NCI-H2196 treated with DMSO at 0.1 percent for 48 hours (cell line): ENCODE results near the gene KHK.

ENCODE experiments used
- DNase-seq: peaks from one replicate; lab custom pipeline; 2025; ENCODE audit not compliant: unreplicated experiment; lab: John Stamatoyannopoulos, UW

KHK gene

DNA sequence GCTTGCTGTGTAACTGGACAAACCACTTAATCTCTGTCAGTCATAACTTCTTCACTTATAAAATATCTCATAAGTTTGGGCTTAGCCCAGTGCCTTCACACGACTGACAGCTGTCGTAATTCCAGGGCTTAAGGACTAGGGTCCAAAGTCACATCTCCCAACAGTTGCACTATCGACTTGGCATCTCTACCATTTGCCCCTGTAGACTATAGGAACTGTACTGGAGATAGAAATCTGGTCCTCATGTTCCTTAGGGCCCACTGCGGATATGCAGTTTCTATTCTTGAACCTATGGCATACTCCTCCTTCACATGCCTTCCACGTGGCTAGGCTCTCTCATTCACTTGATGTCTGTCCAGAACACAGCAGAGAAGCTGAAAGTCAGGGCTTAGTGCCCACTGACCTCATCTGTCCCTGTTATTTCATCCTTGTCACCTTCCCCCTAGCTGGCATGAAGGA, 39.7 kb downstream of the KHK start:
- DNase-seq: no peak

DNA sequence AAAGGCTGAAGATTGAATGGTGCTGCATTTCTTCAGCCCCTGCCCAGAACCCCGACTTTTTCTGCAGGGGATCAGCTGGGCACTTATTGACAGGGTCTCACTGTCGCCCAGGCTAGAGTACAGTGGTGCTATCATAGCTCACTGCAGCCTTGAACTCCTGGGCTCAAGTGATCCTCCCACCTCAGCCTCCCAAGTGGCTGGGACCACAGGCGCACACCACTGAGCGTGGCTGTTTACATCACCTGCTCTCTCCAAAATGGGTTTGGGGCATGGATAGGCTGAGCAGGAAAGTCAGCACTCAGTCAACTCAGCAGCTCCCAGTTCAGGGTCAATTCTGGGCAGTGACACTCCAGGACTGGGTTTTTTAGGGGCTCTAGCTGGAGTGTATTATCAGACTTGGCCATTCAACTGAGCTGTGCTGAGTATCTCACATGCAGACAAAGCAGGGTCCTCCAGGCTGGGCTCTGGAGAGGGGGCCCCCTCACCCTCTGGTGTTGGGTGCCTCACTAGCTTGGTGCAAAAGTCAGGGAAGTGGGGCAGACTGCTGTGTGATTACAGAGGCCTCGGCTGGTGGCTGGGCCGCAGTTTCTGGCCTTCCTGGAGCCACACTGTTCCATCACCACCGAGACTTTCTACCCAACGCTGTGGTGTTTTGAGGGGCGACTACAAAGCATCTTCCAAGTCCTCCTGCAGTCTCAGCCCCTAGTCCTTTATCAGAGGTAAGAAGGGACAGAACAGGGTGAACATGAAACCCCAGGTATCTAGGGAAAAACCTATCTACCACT, 41.5 kb downstream of the KHK start:
- DNase-seq: no peak

DNA sequence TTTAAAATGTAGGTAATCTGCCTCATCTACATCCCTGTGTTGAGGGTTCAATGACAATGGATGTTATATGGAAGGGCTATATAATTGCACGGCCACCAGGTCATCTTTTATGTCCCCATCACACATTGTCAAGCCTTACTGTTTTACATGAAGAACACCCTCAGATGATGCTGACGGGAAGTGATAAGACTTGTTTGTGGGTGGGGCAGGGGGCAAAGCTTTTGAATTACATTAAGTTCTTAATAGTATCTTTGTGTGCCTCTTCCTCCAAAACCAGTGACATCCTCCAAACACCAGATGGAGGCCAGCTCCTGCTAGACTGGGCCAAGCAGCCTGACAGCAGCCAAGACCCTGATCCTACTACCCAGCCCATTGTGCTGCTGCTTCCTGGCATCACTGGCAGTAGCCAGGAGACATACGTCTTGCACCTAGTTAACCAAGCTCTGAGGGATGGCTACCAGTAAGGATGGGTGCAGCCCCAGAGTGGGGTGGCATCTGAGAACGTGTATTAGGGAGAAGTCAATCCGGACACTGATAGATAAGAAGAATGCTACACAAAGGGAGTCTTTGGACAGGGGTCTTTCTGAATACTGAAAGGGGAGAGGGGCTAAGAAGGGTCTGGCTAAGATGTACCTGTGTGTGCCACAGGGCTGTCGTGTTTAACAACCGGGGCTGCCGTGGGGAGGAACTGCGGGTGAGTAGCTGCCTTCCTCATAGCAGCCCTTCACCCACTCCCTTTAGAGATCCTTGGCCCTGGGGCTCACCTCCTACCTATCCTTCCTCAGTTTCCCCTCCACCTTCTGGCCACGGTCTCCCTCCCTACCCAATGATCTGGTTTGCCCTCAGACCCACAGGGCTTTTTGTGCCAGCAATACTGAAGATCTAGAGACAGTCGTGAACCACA, 42.3 kb downstream of the KHK start:
- DNase-seq: no peak

DNA sequence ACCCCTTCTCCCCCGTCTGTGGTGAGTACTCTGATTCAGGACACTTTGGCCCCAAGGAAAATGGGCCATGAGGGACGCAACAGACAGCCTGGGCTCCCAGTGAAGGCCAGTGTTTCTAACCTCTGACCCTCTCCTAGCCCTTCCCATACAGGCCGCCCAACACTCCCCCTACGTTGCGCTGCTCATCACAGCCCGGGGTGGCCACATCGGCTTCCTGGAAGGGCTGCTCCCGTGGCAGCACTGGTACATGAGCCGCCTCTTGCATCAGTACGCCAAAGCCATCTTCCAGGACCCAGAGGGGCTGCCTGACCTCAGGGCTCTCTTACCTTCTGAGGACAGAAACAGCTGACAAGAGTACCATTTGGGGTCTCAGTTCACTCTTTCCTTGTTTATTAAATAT, 43.8 kb downstream of the KHK start:
- DNase-seq: no peak

DNA sequence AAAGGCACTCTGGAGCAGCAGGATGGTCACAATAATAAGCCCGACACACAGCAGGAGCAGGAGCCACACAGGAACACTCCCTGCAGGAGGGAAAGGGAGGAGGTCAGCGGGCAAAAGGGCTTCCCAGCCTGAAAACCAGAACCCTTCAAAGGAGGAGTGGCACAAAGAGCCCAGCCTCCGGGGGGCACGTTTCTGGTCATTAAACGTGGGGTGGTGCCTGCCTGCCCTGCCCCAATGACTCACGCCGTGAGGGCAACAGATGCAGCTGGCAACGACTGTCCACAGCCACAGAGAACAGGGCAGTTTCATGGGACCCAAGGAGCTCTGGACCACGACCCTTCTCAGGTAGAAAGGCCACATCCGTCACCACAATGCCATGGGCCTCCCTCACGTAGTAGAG, 44.9 kb downstream of the KHK start:
- DNase-seq: no peak

DNA sequence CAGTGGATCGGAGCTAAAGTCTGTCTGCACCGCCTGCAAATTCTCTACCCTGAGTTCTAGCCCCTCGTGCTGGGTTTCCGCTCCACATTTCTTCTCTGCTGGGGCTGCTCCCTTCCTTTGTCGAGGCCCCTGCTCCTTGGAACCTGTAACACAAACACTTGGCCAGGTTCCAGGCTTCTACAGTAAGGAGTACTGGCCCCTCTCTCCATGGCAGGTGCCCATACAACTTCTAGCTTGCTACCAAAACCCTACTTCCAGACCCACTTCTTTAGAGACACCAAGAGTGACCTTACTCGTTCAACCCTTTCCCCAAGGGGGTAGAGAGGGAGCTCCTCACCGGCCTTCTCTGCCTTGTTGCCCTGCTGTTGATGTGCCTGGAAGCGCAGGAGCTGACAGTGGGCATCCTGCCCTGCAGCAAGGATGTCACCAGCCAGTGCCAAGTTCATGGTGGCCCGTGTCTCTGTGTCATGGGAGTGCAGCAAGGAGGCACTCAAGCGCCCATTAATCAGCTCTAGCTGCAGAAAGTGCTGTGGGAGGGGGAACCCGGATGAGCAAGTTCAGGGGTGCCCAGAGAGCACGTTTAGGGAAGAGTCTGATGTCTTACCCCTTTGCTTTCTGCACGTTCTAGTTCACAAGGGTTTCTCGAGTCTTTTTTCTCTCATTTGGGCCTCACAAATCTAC, 46.8 kb downstream of the KHK start:
- no peak for DNase-seq

DNA sequence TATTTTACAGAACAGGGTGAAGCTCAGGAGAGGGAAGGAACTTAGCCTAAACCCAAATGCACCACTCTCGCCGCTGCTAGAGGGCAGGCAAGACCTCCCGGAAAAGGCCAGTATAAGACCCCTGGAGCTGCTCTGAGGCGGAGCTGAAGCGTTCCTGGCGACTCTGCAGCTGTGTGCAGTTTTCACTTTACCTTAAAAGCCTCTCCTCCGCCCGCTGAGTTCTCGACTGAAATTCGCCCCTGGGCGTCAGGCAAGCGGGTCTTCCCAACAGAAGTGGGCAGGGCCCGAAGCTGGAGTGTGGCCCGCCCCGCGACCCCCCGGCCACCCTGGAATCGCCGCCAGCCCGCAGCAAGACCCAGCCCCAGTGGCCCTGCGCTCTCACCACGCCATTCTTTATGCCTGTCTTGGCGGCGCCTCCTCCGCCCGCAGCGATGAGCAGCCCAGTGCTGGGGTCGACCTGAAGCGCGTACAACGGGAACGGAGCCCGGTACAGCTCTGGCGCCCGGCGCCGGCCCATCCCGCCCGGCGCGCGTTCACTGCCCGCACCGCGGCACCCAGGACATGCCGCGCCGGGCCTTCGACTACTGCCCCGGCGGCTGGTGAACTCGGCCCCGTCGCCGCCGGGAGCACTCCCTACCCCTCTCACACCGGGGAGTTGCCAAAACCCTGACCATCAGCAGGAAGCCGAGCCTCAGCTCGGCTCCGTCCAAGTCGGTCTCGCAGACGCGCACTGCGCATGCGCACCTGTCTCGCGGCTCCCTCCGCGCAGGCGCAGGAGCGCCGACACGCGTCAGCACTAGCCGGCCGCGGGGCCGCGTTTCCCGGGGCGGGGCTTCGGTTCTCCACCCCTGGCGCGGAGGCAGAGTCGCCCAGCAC, 47.6 kb downstream of the KHK start, which contains the start of gene PREB:
TSS of gene PREB (minus strand) at position 732 of the 876 bp plus-strand sequence. CDS start at position 517, 215 bp downstream.
- peak; percentile 86 for DNase-seq

DNA sequence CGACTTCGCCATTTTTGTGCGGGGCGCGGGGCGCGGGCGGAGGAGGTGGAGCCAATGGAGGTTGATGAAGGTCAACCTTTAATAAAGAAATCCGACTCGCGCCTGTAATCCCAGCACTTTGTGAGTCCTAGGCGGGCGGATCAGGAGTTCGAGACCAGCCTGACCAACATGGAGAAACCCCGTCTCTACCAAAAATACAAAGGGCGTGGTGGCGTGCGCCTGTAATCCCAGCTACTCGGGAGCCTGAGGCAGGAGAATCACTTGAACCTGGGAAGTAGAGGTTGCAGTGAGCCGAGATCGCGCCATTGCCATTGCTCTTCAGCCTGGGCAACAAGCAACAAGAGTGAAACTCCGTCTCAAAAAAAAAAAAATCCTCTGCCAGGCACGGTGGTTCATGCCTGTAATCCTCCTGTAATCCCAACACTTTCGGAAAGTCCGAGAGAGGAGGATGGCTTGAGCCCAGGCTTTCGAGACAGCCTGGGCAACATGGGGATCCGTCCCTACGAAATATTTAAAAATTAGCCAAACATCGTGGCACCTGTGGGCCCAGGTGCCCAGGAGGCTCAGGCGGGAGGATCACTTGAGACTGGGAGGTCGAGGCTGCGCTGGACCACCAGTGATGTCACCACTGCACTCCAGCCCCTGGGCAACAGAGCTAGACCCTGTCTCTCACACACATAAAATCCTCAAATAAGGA, 48.4 kb downstream of the KHK start:
- no peak for DNase-seq

DNA sequence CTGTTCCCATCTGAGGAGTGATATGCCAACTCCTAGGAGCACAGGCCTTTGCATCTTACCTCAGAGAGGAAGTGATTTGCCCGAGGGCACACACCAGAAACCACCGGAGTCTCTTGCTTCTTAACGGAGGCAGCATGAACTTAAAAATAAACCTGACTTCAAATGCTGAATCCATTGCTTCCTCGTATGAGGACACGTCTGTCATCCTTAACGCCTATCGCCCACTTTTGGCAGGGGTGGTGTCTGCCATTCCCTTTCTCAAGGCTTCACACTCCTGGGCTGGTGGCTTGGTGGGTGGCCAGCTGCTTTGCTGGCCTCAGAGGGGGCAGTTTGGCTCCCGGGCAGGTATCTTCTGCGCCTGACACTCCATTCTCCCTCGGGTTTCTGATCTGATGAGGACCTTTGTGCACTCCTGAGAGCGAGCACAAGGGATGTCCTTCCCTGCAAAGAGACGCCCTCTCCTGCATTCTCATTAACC, 48.9 kb downstream of the KHK start:
- no peak for DNase-seq

DNA sequence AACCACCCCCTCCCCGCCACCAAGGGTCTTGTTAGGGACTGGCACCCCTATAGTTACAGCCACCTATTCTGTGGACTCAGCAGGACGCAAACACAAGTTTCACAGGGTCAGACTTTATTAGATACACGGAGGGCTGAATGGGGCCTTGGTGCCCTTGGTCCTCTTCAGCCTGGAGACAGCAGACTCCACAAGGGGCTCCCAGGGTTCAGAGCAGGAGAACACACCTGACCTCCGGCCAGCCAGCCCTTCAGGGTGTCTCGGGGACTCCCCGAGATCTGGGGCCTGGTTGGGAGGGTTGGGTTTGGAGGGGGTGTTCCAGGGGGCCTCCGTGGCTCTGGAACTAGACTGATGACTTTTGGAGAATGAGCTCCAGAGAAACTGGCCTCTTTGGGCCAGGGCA, 50.2 kb downstream of the KHK start:
- no peak for DNase-seq

DNA sequence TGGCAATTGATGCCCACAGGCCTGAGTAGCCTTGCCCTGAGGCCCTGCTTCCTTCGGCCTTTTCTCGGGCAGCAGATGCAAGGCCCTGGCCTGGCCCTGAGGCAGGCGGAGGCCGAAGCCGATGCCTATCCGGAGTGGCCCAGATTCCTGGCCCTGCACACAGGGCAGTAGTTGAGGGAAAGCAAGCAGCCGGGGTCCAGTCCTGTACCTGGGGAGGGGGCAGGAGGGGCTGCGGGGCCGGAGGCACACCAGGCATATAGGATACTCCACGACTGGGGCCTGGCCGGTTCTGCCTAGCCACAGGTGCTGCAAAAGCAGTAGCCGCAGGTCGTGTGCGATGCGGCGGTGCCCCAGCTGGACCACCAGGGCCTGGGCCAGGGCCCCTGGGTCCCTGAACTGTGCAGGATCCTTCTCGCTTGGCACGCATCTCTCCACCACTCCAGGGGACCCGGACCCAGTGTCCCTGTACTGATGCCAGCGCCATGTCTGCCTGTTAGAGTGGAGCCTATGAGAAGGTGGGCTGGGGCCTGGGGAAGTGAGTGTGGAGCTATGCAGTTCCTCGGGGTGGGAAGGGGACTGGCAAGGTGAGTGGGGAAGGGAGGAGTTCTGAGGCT, 50.9 kb downstream of the KHK start:
- DNase-seq: no peak

DNA sequence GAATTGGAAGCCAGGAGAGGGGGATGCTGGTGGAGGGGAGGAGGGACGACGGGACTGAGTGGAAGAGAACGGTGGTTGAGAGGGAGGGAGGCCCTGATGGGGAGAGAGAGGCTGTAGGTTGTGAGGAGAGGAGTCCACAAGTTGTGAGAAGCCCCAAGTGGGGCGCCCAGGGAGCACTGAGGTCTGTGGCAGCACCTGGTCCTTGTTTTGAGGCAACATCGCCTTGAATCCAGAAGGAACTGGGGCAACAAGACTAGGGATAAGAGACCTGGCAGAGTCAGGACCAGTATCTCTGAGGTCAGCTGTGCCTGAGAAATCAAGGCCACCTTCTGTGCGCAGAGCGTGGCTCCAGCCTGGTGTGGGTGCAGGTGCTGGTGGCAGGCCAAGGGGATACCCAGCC, 51.5 kb downstream of the KHK start:
- DNase-seq: no peak

DNA sequence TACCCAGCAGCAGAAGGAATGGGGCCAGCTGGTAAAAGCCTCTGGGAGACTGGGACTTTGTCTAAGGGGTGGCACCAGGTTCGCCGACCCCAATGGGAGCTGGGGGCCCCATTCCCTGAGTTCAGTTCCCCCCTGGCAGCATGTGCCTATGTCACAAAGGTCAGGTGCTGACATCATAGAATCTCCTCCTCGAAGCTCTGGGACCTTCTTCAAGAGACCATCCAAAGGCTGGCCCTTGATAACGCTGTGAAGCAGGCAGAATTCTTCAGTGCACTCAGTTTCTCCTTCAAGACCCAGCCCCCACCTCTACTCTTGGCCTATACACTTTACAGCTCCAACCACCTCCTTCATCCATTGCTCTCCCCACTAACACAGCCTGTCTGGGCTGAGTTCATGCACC, 52.7 kb downstream of the KHK start, which contains the start of gene PRR30:
TSS of gene PRR30 (minus strand) at position 101 of the 400 bp plus-strand sequence. CDS start 1,081 bp downstream, outside the sequence.
- no peak for DNase-seq

DNA sequence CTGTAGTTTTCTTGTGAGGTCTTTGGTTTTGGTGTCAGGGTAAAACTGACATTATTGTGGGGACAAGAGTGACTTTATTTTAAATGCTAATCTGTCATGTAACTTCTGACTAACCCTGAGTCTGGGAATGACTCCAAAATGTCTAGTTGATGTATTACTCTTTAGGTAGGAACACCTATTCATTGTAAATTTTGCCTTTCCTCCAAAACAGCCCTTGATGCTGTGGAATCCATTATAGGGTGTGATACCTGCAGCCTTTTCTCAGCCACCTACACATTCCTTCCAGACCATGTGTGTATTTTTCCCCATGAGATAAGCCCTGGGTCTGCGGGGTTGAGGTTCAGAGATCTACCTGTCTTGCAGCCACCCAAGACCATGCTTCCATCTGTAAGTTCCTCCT, 56.7 kb downstream of the KHK start:
- DNase-seq: no peak

DNA sequence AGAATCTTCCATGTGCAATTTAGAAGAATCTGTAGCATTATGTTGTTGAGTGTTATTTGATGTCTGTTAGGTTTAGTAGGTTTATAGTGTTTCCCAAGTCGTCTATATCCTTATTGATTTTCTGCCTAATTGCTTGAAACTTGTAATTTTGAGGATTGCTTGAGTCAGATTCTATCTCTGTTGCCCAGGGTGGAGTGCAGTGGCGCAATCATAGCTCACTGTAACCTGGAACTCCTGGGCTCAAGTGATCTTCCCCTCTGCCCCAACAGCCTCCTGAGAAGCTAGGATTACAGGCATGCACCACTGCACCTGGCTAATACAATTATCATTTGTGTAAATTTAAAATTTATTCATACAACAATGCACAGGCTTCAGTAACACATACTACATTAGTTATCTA, 59.1 kb downstream of the KHK start:
- DNase-seq: no peak

DNA sequence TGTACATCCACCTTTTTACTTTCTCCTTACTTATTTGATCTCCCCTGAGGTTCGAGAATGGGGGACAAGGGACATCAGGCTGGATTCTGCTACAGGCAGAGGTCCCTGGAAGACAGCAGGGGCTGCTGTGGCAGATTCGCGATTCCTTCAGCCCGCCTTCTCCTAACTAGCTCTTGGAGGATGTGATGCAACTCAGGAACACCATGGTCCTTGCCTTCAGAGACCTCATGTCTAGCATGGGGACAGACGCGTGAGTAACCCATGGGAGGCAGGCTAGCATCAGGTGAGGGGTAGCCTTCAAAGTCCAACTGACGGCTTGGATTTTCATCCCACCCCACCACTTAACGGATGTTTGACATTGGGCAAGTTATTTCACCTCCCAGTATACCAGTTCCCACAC, 61.4 kb downstream of the KHK start:
- DNase-seq: no peak

DNA sequence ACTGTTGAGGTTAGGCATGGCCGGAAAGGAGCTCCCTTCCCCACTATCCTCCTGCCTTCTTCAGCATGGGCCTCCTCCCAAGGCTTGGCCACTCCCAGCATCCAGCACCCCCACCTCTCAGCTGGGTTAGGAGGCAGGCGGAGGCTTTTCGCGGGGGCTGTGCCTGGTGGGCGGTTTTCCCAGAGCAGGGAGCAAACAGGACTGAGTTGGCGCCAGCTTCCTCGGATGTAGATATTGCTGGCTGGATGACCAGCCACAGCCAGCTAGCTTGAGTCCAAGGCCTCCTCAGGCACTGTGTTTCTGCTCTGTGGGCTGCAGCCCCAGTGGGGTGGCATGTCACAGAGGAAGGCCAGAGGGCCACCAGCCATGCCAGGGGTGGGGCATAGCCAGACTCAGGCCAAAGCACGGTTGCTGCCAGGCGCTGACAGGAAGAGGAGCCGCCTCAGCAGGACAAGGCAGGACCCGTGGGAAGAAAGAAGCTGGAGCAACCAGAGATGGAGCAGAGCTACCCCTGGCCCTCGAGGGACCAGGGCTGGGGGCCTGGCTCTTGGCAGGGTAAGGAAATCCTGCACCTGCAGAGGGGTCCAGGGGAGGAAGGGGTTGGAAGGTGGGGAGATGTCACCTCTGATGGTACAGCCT, 62.3 kb downstream of the KHK start, which contains the start of gene TCF23:
TSS of gene TCF23 (plus strand) at position 204 of the 639 bp plus-strand sequence. CDS start at position 334, 130 bp downstream.
- no peak for DNase-seq

DNA sequence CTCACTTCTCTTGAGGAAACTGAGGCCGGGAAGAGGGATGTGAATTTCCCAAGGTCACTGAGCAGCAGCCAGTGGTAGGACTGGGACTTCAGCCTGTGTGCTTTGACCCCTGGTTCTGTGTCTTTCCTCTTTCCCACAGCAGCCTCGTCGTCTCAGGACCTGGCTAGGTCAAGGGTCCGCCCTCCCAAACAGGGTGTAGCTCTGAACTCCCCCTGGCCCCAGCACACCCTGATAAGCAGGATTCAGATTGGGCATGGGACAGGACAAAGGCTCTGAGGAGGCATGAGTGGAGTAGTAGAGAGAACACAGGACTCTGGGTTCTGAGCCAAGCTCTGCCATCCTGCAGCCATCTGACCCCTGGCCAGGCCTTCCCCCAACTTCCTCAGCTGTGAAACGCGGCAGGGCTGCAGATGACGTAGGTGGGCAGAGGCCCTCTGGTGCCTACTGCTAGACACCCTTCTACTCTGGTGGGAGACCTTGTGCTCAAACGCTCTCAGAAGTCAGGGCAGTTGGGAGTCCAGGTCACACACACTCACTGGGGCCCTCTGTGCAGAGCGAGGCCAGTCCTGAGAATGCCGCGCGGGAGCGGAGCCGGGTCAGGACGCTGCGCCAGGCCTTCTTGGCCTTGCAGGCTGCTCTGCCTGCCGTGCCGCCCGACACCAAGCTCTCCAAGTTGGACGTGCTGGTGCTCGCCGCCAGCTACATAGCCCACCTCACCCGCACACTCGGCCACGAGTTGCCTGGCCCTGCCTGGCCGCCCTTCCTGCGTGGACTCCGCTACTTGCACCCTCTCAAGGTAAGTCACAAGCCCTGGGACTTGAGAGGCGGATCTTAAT, 63.2 kb downstream of the KHK start:
- DNase-seq: no peak
